ENCODE data around the gene NACC2. TPM values are rescaled to one million over a fixed set of nuclear protein-coding genes. Genes with fewer than 3 reads are reported as not detected.

The NACC2 gene
- total and polyA plus RNA-seq, 10 of the 15 experiments (the other 5 are each of a cell fraction or from before 2014, with no cell fraction given): 0.66 to 14.7 (median 3.5) TPM

DNA sequence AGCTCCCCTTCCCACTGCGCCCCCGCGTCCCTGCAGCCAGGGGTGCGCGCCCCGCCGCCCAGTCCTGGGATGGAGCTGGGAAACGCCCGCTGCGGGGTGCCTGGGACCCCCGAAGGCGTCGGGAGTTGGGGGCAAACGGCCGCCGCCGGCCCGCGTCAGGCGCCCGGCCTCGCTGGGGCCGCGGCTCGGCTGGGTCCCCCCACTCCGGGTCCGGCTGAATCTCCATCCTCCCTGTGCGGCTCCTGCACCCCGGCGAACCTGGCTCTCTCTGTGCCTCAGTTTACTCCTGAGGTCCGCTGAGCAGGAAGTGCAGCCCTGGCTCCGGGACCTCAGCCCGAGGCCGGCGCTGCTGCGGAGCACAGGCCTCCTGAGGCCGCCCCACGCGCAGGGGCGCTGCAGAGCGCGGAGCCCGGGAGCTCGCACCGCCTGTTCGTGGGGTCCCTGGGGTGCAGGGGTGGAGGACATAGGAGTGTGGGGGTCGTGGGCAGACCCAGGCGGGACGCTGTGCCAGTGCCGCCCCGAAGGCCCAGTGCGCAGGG lies 37.5 kb upstream of the NACC2 start:
- SMC1A ChIA-PET (ENCODE audit: uncharacterized antibody, unreplicated experiment): no interaction called here
- H3K9ac ChIP-seq (ENCODE audit: control insufficient read depth, insufficient read depth, low read length): no peak overlapping the region
- no peak for DNase-seq (ENCODE audit: low read depth, low spot score)
- no peak overlapping the region for H3K27ac ChIP-seq (ENCODE audit: control insufficient read depth, insufficient read depth)
- intact Hi-C loops (cut with micrococcal nuclease; ENCODE audit: unreplicated experiment): no loop called here
- no peak for FAIRE-seq
- WGBS (ENCODE audit: insufficient coverage, insufficient replicate concordance, low lambda C conversion rate, missing lambda C conversion rate): 39% methylated on average over 49 of the region's 52 CpGs
- ATAC-seq: no peak
- H3K9me3 ChIP-seq (replicated peaks; ENCODE audit: control insufficient read depth, insufficient read depth, low read length): no peaks in the 10 kb centered on the region
- no TSS peak for BruUV-seq (replicated peaks)
- H3K36me3 ChIP-seq (ENCODE audit: control insufficient read depth in 2 of 2, insufficient read depth in 2 of 2, low read length in 1 of 2): no peaks in the 10 kb centered on the region
- RAD21 ChIA-PET (ENCODE audit: unreplicated experiment): no interaction called here
- CTCF ChIA-PET: no interaction called here
- H3K4me3 ChIP-seq: no peak overlapping the region
- no peak for TF ChIP-seq YBX1 (IDR thresholded peaks at IDR 0.05)
- TF ChIP-seq YY1 (IDR thresholded peaks at IDR 0.05; ENCODE audit: low read depth, low read length): no peak
- no peak for TF ChIP-seq ETV6 (conservative IDR thresholded peaks at IDR 0.05 in 1 of 2, IDR thresholded peaks at IDR 0.05 in 1 of 2; ENCODE audit: borderline replicate concordance in 1 of 2, low read depth in 1 of 2)
- TF ChIP-seq CEBPB (IDR thresholded peaks at IDR 0.05; ENCODE audit: borderline replicate concordance in 1 of 2, low read depth in 2 of 2, low read length in 2 of 2): no peak
- no peak for TF ChIP-seq BCL11A (IDR thresholded peaks at IDR 0.05; ENCODE audit: low read depth, low read length)
- TF ChIP-seq BHLHE40 (IDR thresholded peaks at IDR 0.05; ENCODE audit: borderline replicate concordance in 1 of 2, low read depth in 2 of 2, low read length in 1 of 2): no peak
- TF ChIP-seq LARP7 (IDR thresholded peaks at IDR 0.05): no peak
- no peak for TF ChIP-seq SRF (IDR thresholded peaks at IDR 0.05; ENCODE audit: low read depth in 2 of 2, low read length in 2 of 2)
- TF ChIP-seq, protein P1, sequence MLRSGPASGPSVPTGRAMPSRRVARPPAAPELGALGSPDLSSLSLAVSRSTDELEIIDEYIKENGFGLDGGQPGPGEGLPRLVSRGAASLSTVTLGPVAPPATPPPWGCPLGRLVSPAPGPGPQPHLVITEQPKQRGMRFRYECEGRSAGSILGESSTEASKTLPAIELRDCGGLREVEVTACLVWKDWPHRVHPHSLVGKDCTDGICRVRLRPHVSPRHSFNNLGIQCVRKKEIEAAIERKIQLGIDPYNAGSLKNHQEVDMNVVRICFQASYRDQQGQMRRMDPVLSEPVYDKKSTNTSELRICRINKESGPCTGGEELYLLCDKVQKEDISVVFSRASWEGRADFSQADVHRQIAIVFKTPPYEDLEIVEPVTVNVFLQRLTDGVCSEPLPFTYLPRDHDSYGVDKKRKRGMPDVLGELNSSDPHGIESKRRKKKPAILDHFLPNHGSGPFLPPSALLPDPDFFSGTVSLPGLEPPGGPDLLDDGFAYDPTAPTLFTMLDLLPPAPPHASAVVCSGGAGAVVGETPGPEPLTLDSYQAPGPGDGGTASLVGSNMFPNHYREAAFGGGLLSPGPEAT (IDR thresholded peaks at IDR 0.05; ENCODE audit: low read depth): no peak
- TF ChIP-seq HDGF (IDR thresholded peaks at IDR 0.05): no peak
- TF ChIP-seq CREB1 (IDR thresholded peaks at IDR 0.05; ENCODE audit: low read depth): no peak
- TF ChIP-seq PKNOX1 (IDR thresholded peaks at IDR 0.05): no peak
- TF ChIP-seq HCFC1 (IDR thresholded peaks at IDR 0.05; ENCODE audit: low read length): no peak
- TF ChIP-seq PAX5 (IDR thresholded peaks at IDR 0.05; ENCODE audit: borderline replicate concordance, low read depth, low read length): no peak
- TF ChIP-seq FOXM1 (IDR thresholded peaks at IDR 0.05; ENCODE audit: low read depth, low read length): no peak
- peaks cover 0 to 4% of the 10 kb centered on the region in 2 experiments; a peak in 2 of 4 replicates for H3K27me3 ChIP-seq (replicated peaks in 1 of 2; ENCODE audit: control insufficient read depth in 2 of 2, insufficient read depth in 2 of 2, low read length in 1 of 2)
- no peaks in the 10 kb centered on the region for H3K79me2 ChIP-seq (ENCODE audit: control insufficient read depth, insufficient read depth, low read length)
- H4K20me1 ChIP-seq (ENCODE audit: control insufficient read depth, insufficient read depth): no peaks in the 10 kb centered on the region
- no peak overlapping the region for H2AFZ ChIP-seq (ENCODE audit: control insufficient read depth, low read depth, low read length)
- POLR2A ChIA-PET: no interaction called here
- no peaks in the 10 kb centered on the region for H3K4me1 ChIP-seq (ENCODE audit: control insufficient read depth, insufficient read depth, low read length)
- no peak overlapping the region for H3K4me2 ChIP-seq (ENCODE audit: control insufficient read depth, insufficient read depth)
- in situ Hi-C loops (cut with MboI): no loop called here

All from GM12878 (cell line).